ENCODE results near the gene FGF14. TPM values are rescaled to one million over a fixed set of nuclear protein-coding genes. Genes with fewer than 3 reads are reported as not detected.

Gene FGF14
- total and polyA plus RNA-seq, 2 of the 4 experiments (the other 2 are of a cell fraction), result under 0.01 TPM; not detected in 1

DNA sequence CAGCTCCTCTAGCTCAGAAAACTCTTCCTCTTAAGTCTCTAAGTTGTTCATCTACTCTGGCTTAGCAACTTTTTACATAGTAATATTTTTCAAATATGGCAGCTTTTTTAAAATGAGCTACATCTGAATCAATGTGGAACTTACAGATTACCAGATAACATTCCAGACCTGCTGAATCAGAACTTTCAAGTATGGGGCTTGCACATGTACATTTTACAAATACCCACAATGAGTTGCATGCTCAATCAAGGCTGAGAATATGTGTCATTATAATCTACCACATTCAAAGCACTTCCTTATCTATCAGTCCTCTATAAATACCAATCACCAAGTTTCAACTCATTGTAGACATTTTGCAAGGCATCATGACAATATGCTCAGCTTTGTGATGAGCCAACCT is 383.1 kb downstream of the FGF14 start:
- BruUV-seq (replicated peaks), result no TSS peak
- intact Hi-C loops (cut with micrococcal nuclease) (no loop called here), dilution Hi-C loops (cut with HindIII; ENCODE audit: low sequenced_read_pairs, unreplicated experiment) (no loop called here), in situ Hi-C loops (cut with MboI; ENCODE audit: low sequenced_read_pairs) (no loop called here)
- CTCF ChIA-PET, result no interaction called here
- TF ChIP-seq POLR2A (IDR thresholded peaks at IDR 0.05; ENCODE audit: low read depth, low read length) (no peak), RAD21 (IDR thresholded peaks at IDR 0.05; ENCODE audit: low read length) (no peak)
- TF ChIP-seq, protein P1, sequence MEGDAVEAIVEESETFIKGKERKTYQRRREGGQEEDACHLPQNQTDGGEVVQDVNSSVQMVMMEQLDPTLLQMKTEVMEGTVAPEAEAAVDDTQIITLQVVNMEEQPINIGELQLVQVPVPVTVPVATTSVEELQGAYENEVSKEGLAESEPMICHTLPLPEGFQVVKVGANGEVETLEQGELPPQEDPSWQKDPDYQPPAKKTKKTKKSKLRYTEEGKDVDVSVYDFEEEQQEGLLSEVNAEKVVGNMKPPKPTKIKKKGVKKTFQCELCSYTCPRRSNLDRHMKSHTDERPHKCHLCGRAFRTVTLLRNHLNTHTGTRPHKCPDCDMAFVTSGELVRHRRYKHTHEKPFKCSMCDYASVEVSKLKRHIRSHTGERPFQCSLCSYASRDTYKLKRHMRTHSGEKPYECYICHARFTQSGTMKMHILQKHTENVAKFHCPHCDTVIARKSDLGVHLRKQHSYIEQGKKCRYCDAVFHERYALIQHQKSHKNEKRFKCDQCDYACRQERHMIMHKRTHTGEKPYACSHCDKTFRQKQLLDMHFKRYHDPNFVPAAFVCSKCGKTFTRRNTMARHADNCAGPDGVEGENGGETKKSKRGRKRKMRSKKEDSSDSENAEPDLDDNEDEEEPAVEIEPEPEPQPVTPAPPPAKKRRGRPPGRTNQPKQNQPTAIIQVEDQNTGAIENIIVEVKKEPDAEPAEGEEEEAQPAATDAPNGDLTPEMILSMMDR (conservative IDR thresholded peaks at IDR 0.05; ENCODE audit: low read depth, low read length), result no peak
- Histone ChIP-seq H3K9me3 (ENCODE audit: control insufficient read depth, insufficient read depth, low read length) (peaks cover 2% of the 10 kb centered on the region; the same call in 1 of the 2 replicates), H4K91ac (ENCODE audit: insufficient read depth, low read depth, low read length) (no peak overlapping the region), H3K9ac (ENCODE audit: low read depth, low read length) (no peak overlapping the region), H2BK15ac (ENCODE audit: low read depth, low read length) (no peak overlapping the region), H3K18ac (ENCODE audit: low read depth, low read length) (no peak overlapping the region), H3K4me2 (ENCODE audit: low read depth, low read length) (no peak overlapping the region), H3K79me1 (ENCODE audit: low read depth in 1 of 2, low read length in 2 of 2) (no peaks in the 10 kb centered on the region), H2BK20ac (ENCODE audit: low read depth, low read length) (no peak overlapping the region), H2AK5ac (ENCODE audit: low read depth, low read length) (no peak overlapping the region), H2BK120ac (ENCODE audit: low read depth, low read length) (no peak overlapping the region), H3K14ac (replicated peaks; ENCODE audit: low read depth, low read length) (no peak overlapping the region), H3K23ac (ENCODE audit: low read depth, low read length) (no peak overlapping the region), H3K56ac (ENCODE audit: extremely low read depth, insufficient read depth, low read length) (no peak overlapping the region), H2AFZ (replicated peaks; ENCODE audit: low read length, poor library complexity) (no peak overlapping the region), H3K27me3 (ENCODE audit: control insufficient read depth, insufficient read depth, low read length) (no peaks in the 10 kb centered on the region), H3K4ac (ENCODE audit: low read depth, low read length) (no peak overlapping the region), H4K8ac (ENCODE audit: low read depth in 2 of 2, low read length in 2 of 2) (no peak overlapping the region), H3K36me3 (ENCODE audit: control insufficient read depth, insufficient read depth, low read length) (no peaks in the 10 kb centered on the region), H3K9me1 (ENCODE audit: insufficient read depth, low read length) (no peaks in the 10 kb centered on the region), H3K4me1 (ENCODE audit: control insufficient read depth, insufficient read depth, low read length) (no peaks in the 10 kb centered on the region), H3K4me3 (ENCODE audit: insufficient read depth, low read depth, low read length) (no peak overlapping the region), H4K5ac (ENCODE audit: low read depth, low read length) (no peak overlapping the region), H3K27ac (ENCODE audit: insufficient read depth, low read length) (no peak overlapping the region), H2AK9ac (replicated peaks; ENCODE audit: low read depth, low read length, poor library complexity) (no peak overlapping the region), H2BK5ac (ENCODE audit: low read depth, low read length, poor library complexity, severe bottlenecking) (no peak overlapping the region), H4K20me1 (ENCODE audit: insufficient read depth, low read length) (no peaks in the 10 kb centered on the region)
- POLR2A ChIA-PET (ENCODE audit: unreplicated experiment), result no interaction called here
- DNase-seq (no peak), ATAC-seq (ENCODE audit: low read depth) (no peak)

Measured in IMR-90 (cell line).